A673 (cell line): ENCODE measurements around the gene ARL5B.

Source experiments
- CTCF ChIP-seq: fragments of 300-800, 200-600 bp; sonication (generic); conservative IDR thresholded peaks from 2 replicates; pipeline ENCODE4 v1.5.1; 2017; ENCODE audit warnings: low read depth, mild to moderate bottlenecking, antibody characterized with exemption, low read length, moderate library complexity, mixed read lengths
- EZH2 ChIP-seq: fragments of 200-600 bp; sonication (generic); IDR thresholded peaks from 2 replicates; pipeline ENCODE4 v1.6.1; 2017; ENCODE audit warnings: borderline replicate concordance, low read depth, mild to moderate bottlenecking, mixed read lengths, antibody characterized with exemption, low read length; ENCODE audit not compliant: poor library complexity, severe bottlenecking

- no peak for TF ChIP-seq CTCF
- no peak for TF ChIP-seq EZH2
Measured at GRCh38 chr10:18665815-18666558, 6.8 kb downstream of the ARL5B start.
